GM18951 (cell line): ENCODE measurements around the gene GNG4.
"Not testable (repeated sequence)": the region's sequence is repeated elsewhere in the genome, so short reads cannot be mapped to it uniquely, and the experiment has no call there.

Experiments
- POLR2A ChIP-seq: IDR thresholded peaks from 4 replicates; pipeline ENCODE4 v1.6.1; 2011; ENCODE audit warnings: mild to moderate bottlenecking; ENCODE audit not compliant: insufficient read length, insufficient read depth; ENCODE audit errors: extremely low read depth
- in situ Hi-C: fragments of 300-500 bp; cut with MboI; formaldehyde crosslinking; loops from one replicate; pipeline ENCODE4 v1.12.0; 2022; ENCODE audit warnings: low sequenced_read_pairs, mixed read lengths, inconsistent platforms; ENCODE audit not compliant: unreplicated experiment

GNG4 gene

DNA sequence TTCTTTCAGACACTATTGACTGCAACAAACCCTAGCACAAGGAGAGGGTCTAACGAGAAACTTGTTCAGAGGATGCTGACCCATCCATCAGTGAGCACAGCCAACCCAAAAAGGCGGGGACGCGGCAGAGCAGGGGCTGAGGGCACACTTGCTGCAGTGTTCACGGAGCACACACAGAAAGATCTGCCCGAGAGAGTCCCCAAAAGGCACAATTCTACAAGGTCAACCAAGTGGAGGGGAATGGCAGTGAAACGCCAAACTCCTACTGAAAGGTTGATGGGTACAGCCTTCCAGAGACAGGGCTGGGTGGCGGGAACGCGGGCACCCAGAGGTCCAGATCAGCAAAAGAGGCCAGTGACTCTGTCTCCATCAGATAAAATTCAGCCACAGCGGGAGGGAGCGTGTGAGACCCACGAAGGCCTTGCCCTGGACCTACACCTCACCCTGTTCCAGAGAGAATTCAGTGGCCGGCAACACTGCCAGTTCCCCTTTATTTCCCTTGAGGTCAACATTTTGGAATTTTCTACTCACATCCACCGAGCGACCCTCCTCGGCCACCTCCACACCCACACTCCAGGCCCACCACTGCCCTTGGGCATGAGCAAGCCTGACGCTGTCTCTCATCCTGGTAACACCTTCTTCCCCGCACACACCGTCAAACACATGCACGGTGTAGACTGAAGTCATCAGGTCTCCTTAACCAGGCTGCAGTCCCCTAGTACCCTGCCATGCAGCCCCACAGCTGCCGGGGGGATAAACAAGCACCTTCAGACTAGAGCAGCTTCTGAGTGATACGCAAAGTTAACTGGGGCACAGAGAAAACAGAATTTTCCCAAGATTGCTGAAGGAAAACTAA, 5.5 kb downstream of the GNG4 start:
- no peak for TF ChIP-seq POLR2A
- in situ Hi-C loops, result no loop called here

DNA sequence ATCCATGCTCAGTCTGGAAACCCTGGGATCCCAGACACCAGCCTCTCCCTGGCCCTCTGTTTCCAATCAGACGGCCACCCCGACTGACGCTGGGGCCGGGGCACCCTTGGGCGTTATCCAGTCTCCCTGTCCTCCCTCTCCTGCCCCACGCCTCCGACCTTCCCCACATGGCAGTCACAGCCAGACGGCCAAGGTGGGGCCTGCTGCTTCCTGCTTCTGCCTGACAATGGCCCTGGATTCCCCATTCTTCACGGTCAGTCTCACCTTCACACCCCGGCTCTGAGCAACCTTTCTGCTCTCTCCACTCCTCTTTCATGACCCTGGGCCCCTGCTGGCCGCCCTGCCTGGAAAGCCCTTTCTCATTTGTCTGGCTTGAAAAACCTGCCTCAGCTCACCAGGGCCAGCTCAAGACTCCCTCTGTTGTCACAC, 6.6 kb downstream of the GNG4 start:
- no peak for TF ChIP-seq POLR2A
- in situ Hi-C loops, result no loop called here

GRCh38 chr1:235642011-235642942, 7.3 kb downstream of the GNG4 start:
- TF ChIP-seq POLR2A, result no peak
- in situ Hi-C loops, result no loop called here

DNA sequence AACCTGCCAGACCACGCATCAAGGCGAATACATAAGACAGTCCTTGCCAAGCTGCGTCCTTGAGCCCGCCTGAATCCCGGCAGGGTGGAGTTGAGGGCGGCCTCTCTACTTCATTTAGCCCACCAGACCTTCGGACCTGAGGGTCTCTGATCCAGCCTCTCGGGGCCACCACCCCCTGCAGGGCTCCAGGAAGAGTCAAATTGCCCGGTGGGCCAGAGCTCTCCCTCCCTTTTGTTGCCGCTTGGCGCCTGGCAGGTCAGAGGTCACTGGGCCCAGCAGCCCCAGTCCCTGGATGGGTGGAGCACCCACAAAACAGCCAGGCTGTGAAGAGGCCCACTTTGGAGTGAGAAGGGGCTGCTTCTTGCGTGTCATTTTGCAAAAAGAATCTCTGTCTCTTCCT, 9.0 kb downstream of the GNG4 start:
- in situ Hi-C loops, result no loop called here
- no peak for TF ChIP-seq POLR2A

- no peak for TF ChIP-seq POLR2A
- in situ Hi-C loops, result no loop called here
Observed at GRCh38 chr1:235639226-235640205, 10.1 kb downstream of the GNG4 start.

DNA sequence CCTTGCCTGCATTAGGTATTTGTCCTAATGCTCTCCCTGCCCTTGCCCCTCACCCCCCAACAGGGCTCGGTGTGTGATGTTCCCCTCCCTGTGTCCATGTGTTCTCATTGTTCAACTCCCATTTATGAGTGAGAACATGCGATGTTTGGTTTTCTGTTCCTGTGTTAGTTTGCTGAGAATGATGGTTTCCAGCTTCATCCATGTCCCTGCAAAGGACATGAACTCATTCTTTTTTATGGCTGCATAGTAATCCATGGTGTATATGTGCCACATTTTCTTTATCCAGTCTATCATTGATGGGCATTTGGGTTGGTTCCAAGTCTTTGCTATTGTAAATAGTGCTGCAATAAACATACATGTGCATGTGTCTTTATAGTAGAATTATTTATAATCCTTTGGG, 11.0 kb downstream of the GNG4 start:
- in situ Hi-C loops, result not testable (repeated sequence)

DNA sequence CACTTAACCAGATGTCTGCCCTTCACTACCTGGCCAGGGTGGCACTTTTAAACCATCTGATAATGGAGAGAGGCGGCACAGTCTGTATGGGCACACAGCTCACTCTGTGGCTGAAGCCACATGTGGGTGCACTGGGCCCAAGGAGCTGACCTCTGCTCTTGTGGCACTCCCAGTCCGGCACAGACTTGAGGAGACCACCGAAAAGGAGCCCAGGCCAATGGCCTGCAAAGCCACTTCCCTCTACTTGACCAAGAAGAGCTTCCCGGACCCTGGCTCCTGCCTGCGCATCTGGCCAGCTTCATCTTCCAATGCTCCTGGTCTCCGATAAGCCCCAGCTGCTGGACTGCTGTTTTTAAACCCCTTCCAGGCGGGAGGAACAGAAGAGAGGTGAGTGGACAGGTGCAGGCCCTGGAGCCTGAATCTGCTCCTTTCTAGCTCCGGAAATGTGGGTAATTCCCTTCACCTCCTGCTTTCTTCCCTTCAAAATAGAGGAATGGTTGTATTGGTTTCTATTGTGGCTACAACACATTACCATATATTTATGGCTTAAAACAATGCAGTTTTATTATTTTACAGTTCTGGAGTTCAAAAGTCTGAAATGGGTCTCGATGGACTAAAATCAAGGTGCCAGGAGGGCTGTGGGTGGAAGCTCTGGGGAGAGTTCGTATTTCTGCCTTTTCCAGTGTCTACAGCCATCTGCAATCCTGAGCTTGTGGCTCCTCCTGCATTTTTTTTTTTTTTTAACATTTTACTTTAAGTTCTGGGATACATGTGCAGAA, 11.6 kb downstream of the GNG4 start:
- in situ Hi-C loops, result no loop called here

GRCh38 chr1:235635938-235636662, 13.5 kb downstream of the GNG4 start:
- TF ChIP-seq POLR2A, result no peak

More for the DNA sequence above, 11.6 kb downstream of the GNG4 start:
- TF ChIP-seq POLR2A, result no peak

DNA sequence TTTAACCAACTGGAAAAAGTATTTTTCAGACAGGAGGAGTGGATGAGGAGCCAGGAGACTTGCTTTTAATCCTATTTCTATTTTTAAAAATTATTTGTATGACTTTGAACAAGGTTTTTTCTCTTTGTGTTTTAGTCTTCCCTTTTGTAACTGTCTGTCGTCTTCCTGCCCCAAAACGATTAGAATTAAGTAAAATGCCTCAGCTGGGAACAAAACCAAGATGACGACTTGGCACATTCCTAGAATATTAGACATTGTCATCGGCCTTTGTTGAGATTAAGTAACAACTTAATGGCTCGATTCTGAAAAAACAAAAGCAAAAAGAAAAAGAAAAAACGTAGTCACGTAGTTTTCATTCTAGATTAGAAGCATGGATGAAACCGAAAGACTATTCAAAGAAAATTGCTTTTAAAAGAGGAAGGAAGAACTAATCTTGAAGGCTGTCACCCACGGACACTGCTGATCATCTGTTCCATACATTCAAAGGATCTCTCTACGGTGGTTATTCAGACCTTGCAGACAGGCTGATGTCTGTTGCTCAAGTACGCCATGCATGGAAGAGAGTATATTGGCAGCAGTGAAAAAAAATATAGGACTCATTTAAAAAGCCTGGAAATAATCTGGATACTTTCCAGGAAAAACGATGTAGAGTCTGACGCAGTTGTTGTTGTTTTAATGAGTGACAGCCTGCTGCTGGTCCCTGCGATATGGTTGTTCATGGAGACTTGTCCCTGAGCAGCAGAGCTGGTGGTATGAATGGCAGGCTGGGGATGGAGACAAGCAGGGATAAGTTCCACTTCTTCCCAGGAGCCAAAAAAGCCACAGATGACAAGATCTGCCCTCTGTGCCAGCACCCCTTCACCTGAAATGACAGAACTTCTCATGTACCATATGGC, 16.8 kb downstream of the GNG4 start:
- in situ Hi-C loops, result no loop called here
- TF ChIP-seq POLR2A, result no peak

More at GRCh38 chr1:235635938-235636662, 13.5 kb downstream of the GNG4 start:
- in situ Hi-C loops, result no loop called here

DNA sequence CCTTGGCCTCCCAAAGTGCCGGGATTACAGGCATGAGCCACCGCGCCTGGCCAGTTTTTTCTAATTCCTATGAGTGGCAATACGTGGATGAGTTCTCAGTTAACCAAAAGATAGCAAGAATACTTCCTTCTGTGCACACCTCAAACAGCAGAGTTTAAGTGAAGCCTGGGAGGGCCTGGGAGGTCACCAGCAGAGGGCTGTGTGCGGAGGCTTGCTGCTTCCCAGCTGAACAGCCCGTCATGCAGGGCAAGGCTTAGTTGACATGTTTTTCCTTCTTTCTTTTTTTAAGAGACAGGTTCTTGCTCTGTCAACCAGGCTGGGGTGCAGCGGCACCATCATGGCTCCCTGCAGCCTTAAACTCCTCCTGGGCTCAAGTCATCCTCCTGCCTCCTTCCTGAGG, 17.8 kb downstream of the GNG4 start:
- no peak for TF ChIP-seq POLR2A
- in situ Hi-C loops, result no loop called here

GRCh38 chr1:235628316-235629005, 21.1 kb downstream of the GNG4 start:
- in situ Hi-C loops, result no loop called here
- no peak for TF ChIP-seq POLR2A
